ENCODE data around the gene DRC7. TPM values are rescaled to one million over a fixed set of nuclear protein-coding genes. Genes with fewer than 3 reads are reported as not detected.

The DRC7 gene
- total RNA-seq, 1 donor from 2014 or later = 7.4 TPM

DNA sequence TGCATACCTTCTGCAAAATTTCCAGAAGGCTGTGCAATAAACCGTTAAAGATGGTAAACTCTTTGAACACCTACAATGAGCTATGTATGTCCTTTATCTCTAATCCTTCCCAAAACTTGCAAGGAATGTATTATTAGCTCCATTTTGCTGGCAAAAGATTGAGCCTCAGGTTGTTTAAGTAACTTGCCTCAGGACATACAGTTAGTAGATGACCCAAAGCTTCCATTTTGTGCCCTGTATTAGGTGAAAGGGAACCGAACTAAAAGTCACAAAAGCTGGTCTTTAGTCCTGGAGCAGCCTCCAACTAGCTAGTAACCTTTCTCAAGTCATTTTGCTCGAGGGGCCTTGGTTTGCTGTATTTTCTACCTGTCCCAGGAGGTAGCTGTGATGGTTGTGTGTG is 22.2 kb upstream of the DRC7 start:
- peaks cover 23% of the 10 kb centered on the region for H3K4me1 Mint-ChIP-seq (ENCODE audit: unreplicated experiment)
- no peak overlapping the region for H3K4me3 Mint-ChIP-seq

DNA sequence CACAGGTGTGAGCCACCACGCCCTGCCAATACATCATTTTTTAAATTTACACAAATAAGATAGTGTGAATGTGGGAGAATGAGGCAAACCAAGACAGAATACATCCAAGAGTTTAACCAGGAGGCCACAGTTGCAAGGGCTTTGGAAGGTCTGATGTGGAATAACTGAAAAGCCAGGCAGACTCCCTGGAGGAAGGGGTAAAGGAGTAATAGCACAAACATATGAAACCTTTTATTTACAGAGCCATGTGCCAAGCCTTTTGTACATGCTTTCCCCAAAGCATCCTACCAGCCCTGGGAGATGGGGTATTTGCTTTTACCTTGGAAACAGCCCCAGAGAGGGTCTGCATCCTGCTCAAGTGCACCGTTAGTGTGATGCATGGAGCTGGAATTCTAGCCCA is 21.8 kb upstream of the DRC7 start:
- TF ChIP-seq, protein P1, sequence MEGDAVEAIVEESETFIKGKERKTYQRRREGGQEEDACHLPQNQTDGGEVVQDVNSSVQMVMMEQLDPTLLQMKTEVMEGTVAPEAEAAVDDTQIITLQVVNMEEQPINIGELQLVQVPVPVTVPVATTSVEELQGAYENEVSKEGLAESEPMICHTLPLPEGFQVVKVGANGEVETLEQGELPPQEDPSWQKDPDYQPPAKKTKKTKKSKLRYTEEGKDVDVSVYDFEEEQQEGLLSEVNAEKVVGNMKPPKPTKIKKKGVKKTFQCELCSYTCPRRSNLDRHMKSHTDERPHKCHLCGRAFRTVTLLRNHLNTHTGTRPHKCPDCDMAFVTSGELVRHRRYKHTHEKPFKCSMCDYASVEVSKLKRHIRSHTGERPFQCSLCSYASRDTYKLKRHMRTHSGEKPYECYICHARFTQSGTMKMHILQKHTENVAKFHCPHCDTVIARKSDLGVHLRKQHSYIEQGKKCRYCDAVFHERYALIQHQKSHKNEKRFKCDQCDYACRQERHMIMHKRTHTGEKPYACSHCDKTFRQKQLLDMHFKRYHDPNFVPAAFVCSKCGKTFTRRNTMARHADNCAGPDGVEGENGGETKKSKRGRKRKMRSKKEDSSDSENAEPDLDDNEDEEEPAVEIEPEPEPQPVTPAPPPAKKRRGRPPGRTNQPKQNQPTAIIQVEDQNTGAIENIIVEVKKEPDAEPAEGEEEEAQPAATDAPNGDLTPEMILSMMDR (conservative IDR thresholded peaks at IDR 0.05) = no peak
- H3K27me3 Mint-ChIP-seq = peaks cover 6% of the 10 kb centered on the region
- no peaks in the 10 kb centered on the region for H3K36me3 Mint-ChIP-seq
- no peak for DNase-seq (ENCODE audit: extremely low spot score, unreplicated experiment)
- peaks cover 27% of the 10 kb centered on the region for H3K4me1 Mint-ChIP-seq (ENCODE audit: unreplicated experiment)
- no peaks in the 10 kb centered on the region for H3K9me3 Mint-ChIP-seq
- H3K4me3 Mint-ChIP-seq = no peak overlapping the region
- H3K27ac Mint-ChIP-seq = no peak overlapping the region

More for the DNA sequence above, 22.2 kb upstream of the DRC7 start:
- no peaks in the 10 kb centered on the region for H3K36me3 Mint-ChIP-seq
- H3K27ac Mint-ChIP-seq = no peak overlapping the region
- H3K27me3 Mint-ChIP-seq = peaks cover 6% of the 10 kb centered on the region
- TF ChIP-seq, protein P1 (conservative IDR thresholded peaks at IDR 0.05) = no peak
- DNase-seq (ENCODE audit: extremely low spot score, unreplicated experiment) = no peak
- no peaks in the 10 kb centered on the region for H3K9me3 Mint-ChIP-seq

DNA sequence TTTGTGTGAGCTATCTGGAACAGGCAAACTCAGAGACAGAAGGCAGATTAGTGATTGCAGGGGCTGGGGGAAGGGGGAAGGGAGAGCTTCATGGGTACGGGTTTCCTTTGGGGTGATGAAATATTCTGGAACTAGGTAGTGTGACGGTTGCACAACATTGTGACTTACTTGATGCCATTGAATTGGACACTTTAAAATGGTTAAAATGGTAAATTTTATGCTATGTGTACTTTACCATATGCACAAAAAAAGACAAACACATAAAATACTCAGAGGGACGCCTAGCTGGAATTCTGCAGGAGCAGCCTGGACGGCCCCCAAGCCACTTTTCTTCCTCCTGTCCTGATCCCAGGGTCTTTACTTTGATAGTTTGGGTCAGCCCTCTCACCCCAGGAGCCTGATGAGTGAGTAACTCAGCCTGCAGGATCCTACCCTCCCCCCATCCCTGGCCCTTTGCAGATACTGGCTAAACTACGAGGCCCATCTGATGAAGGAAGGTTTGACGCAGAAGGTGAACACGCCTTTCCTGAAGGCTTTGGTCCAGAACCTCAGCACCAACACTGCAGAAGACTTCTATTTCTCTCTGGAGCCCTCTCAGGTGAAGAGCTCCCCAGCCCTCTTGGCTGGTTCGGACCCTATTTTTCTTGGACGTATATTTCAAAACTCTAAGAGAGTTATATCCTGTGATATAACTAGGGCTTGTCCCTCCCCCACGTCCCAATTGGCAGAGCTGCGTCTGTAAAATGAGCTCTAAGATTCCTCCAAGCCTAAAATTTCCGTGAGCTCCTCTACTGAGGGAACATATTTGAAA is 18.7 kb upstream of the DRC7 start:
- H3K27me3 Mint-ChIP-seq = peaks cover 6% of the 10 kb centered on the region
- no peak for DNase-seq (ENCODE audit: extremely low spot score, unreplicated experiment)
- H3K36me3 Mint-ChIP-seq = no peaks in the 10 kb centered on the region

DNA sequence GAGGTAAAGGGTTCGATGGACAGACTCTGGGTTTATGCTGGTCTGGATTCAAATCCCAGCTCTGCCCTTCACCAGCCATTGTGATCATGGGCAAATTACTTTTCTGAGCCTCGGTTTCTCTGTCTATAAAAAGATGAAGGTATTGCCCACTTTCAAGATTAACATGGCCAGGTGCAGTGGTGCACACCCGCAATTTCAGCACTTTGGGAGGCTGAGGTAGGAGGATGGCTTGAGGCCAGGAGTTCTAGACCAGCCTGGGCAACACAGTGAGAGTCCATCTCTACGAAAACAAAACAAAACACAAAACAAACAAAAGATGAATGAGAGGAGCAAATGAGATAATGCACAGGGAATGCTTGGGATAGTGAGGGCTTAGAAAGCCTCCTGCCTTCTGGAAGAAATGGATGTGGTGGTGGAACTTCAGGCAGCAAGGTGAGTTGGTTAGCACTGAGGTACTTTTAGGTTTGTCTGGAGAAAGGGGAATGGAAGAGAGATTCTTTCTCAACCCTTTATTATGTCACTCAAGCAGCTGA is 18.0 kb upstream of the DRC7 start:
- TF ChIP-seq, protein P1 (conservative IDR thresholded peaks at IDR 0.05) = no peak
- Mint-ChIP-seq H3K27ac (no peak overlapping the region), H3K4me1 (ENCODE audit: unreplicated experiment) (peaks cover 22% of the 10 kb centered on the region)

More for the DNA sequence above, 18.7 kb upstream of the DRC7 start:
- Mint-ChIP-seq H3K4me3 (no peak overlapping the region), H3K9me3 (no peaks in the 10 kb centered on the region), H3K4me1 (ENCODE audit: unreplicated experiment) (peaks cover 25% of the 10 kb centered on the region), H3K27ac (no peak overlapping the region)
- TF ChIP-seq, protein P1 (conservative IDR thresholded peaks at IDR 0.05) = no peak

DNA sequence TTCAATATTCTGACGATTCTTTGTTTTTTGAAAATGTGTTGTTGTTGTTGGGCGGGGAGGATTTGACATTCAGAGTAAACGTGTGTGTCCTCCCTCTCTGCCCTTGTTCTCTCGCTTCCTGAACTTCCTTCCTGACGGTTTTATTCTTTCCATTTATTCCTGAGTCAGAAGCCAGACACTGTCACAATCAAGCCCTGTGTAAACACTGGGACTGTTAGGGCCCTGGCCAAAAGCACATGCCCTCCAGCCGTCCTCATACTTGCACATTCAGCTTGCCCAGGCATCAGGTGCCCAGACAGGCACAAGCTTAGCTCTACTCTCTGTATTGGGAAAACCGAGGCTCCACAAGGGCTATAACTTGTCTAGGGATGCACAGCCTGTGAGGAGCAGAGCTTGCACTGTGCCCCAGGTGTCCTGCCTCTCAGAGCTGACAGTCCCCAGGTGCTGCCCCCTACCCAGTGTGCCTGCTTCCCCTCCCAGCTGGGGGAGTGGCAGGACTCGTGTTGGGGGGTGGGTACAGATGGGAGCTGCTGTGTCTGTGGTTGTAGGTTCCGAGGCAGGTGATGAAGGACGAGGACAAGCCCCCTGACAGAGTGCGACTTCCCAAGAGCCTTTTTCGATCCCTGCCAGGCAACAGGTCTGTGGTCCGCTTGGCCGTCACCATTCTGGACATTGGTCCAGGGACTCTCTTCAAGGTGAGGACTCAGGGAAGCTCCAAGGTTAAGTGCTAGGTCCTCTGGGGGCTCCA is 16.8 kb upstream of the DRC7 start:
- H3K4me3 Mint-ChIP-seq = no peak overlapping the region
- no peak overlapping the region for H3K27ac Mint-ChIP-seq
- H3K36me3 Mint-ChIP-seq = no peaks in the 10 kb centered on the region
- no peaks in the 10 kb centered on the region for H3K9me3 Mint-ChIP-seq
- DNase-seq (ENCODE audit: extremely low spot score, unreplicated experiment) = no peak
- H3K27me3 Mint-ChIP-seq = peaks cover 6% of the 10 kb centered on the region
- TF ChIP-seq, protein P1 (conservative IDR thresholded peaks at IDR 0.05) = no peak
- H3K4me1 Mint-ChIP-seq (ENCODE audit: unreplicated experiment) = peaks cover 24% of the 10 kb centered on the region

More for the DNA sequence above, 18.0 kb upstream of the DRC7 start:
- H3K4me3 Mint-ChIP-seq = no peak overlapping the region
- no peak for DNase-seq (ENCODE audit: extremely low spot score, unreplicated experiment)
- peaks cover 6% of the 10 kb centered on the region for H3K27me3 Mint-ChIP-seq
- H3K36me3 Mint-ChIP-seq = no peaks in the 10 kb centered on the region
- H3K9me3 Mint-ChIP-seq = no peaks in the 10 kb centered on the region
